Liver (tissue), 9 donors: ENCODE measurements around the gene FAM236C. TPM values are rescaled to one million over a fixed set of nuclear protein-coding genes. Genes with fewer than 3 reads are reported as not detected.
"Not testable (repeated sequence)": the region's sequence is repeated elsewhere in the genome, so short reads cannot be mapped to it uniquely, and the experiment has no call there.

Source experiments
- DNase-seq: peaks from one replicate; pipeline ENCODE4 v3.0.0-alpha.2; 2017; ENCODE audit warnings: low spot score
- H3K27ac ChIP-seq, 2 donors: one replicate each; pipeline ENCODE4 v1.7.0; 2013; ENCODE audit warnings: inconsistent platforms in 2 of 2, low read length in 2 of 2, control low read depth in 1 of 2, low read depth in 1 of 2, mild to moderate bottlenecking in 1 of 2
- H3K27me3 ChIP-seq, 4 donors: one replicate each; pipeline versions ENCODE4 v1.6.1 to v1.7.0; 2013; ENCODE audit warnings: low read length in 3 of 4, inconsistent platforms in 1 of 4, mild to moderate bottlenecking in 1 of 4, moderate library complexity in 1 of 4; ENCODE audit not compliant: control insufficient read depth in 4 of 4, insufficient read depth in 4 of 4
- H3K36me3 ChIP-seq, 4 donors: one replicate each; pipeline versions ENCODE4 v1.6.1 to v1.7.0; 2013; ENCODE audit warnings: low read length in 3 of 4, mild to moderate bottlenecking in 3 of 4, low read depth in 1 of 4, moderate library complexity in 1 of 4; ENCODE audit not compliant: control insufficient read depth in 4 of 4, insufficient read depth in 3 of 4
- H3K4me1 ChIP-seq, 4 donors: one replicate each; pipeline versions ENCODE4 v1.6.1 to v1.7.0; 2013; ENCODE audit warnings: low read length in 3 of 4, mild to moderate bottlenecking in 3 of 4, moderate library complexity in 1 of 4; ENCODE audit not compliant: control insufficient read depth in 4 of 4, insufficient read depth in 4 of 4
- H3K4me3 ChIP-seq, 3 donors: one replicate each; pipeline versions ENCODE4 v1.6.1 to v1.7.0; 2013; ENCODE audit warnings: low read length in 3 of 3, control low read depth in 1 of 3, low read depth in 1 of 3, mild to moderate bottlenecking in 1 of 3
- H3K9ac ChIP-seq, 2 donors: one replicate each; pipeline ENCODE4 v1.7.0; 2013; ENCODE audit warnings: low read length in 2 of 2, mild to moderate bottlenecking in 2 of 2, moderate library complexity in 2 of 2, control low read depth in 1 of 2, low read depth in 1 of 2
- H3K9me3 ChIP-seq, 4 donors: one replicate each; pipeline versions ENCODE4 v1.6.1 to v1.7.0; 2013; ENCODE audit warnings: low read length in 3 of 4; ENCODE audit not compliant: control insufficient read depth in 4 of 4
- WGBS: extraction: QIAGEN DNeasy Blood & Tissue Kit; methylation state at CpG from one replicate; pipeline ENCODE4 v1.1.7; 2013; 5-methylcytosine and 5-hydroxymethylcytosine counted together
- polyA plus RNA-seq, 2 donors: library from polyadenylated mRNA; stranded (reverse) in 1 of 2; unstranded in 1 of 2; fragments of 200-250 nt in 1 of 2; fragments of >200 nt in 1 of 2; fragmentation: Nextera tagmentation in 1 of 2; extraction: Ambion mirVana in 1 of 2; gene quantifications; one replicate each; pipeline versions ENCODE4 v1.2.1 to v1.2.3, GENCODE V29; 2013 to 2015
- total RNA-seq, 2 donors: library from RNA; depleted of rRNA; stranded (reverse); fragments of >200 nt; gene quantifications; one replicate each; pipeline ENCODE4 v1.2.3, GENCODE V29; 2014
- donor health status: healthy.
- donor health status: healthy.
- donor health status: healthy.
- donor health status: healthy.
- donor health status: healthy.

FAM236C gene
- total and polyA plus RNA-seq, 4 donors = not detected

DNA sequence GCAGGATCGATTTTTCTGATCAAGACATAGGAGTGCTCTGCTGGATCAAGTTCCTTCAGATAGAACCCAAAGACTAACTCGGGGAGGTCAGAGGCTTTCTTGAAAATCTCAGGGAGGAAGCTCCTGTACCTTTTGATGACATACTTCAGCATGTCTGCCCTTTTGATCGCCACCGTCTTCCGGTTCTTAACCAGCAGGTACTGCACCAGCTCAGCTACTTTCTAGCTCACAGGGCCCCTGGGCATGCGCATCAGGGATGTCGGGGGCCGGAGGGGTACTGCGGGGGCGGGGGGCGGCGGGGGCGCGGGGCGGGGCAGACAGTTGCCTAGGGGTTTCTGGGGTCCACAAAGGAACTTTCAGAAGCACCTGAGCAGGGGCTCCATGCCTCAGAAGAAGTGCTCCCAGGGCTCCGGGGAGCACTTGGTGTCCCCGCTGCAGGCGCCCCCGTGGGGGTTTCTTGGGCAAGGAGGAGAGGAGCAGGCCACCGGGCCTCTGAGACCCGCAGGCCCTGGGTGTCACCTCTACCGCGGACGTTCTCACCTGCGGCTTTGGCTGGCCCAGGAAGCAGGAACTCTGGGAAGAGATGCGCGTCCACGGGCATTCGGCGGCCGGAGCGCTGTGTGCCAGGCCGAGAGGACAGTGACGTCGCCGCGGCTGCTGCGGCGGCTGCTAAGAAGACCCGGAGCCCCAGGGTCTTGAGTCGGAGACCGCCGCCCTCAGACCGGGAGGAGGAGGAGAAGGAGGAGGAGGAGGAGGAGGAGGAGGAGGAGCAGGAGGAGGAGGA lies 30.8 kb downstream of the FAM236C start:
- WGBS = no CpG with 5 or more reads among the region's 44 CpGs
- not testable (repeated sequence) for H3K9me3 ChIP-seq, H3K36me3 ChIP-seq, DNase-seq, H3K4me3 ChIP-seq, H3K27ac ChIP-seq, H3K9ac ChIP-seq, H3K27me3 ChIP-seq, H3K4me1 ChIP-seq

DNA sequence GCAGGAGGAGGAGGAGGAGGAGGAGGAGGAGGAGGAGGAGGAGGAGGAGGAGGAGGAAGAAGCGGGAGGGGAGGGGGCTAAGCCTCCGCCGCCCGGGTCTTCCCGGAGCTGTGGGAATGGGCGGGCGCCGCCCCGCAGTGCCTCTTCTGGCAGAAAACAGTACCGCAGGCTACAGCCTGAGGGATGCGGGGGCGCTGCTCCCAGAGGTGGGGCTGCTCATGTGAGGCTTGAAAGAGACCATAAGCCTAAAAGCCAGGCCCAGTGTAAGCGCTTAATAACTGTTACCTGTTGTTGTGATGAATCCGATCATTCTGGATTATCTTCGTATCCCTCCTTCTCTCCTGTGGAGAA lies 31.4 kb downstream of the FAM236C start, which contains the start of gene DMRTC1:
DMRTC1 (minus strand) TSS at position 19 of the 351 bp plus-strand sequence. CDS start 68,143 bp downstream, outside the sequence.
- H3K9ac ChIP-seq, DNase-seq, H3K9me3 ChIP-seq, H3K36me3 ChIP-seq, H3K27me3 ChIP-seq, H3K27ac ChIP-seq, H3K4me1 ChIP-seq, H3K4me3 ChIP-seq: not testable (repeated sequence)
- WGBS = no CpG with 5 or more reads among the region's 15 CpGs

DNA sequence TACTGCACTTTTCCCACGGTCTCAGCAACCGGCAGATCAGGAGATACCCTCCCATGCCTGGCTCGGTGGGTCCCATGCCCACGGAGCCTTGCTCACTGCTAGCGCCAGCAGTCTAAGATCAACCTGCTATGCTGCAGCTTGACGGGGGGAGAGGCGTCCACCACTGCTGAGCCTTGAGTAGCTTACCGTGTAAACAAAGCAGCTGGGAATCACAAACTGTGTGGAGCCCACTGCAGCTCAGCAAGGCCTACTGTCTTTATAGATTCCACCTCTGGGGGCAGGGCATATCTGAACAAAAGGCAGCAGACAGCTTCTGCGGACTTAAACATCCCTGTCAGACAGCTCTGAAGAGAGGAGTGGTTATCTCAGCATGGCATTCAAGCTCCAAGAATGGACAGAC lies 47.6 kb downstream of the FAM236C start:
- not testable (repeated sequence) for DNase-seq, H3K4me3 ChIP-seq, H3K27me3 ChIP-seq, H3K36me3 ChIP-seq, H3K9ac ChIP-seq, H3K9me3 ChIP-seq, H3K4me1 ChIP-seq, H3K27ac ChIP-seq
- WGBS = no CpG with 5 or more reads among the region's 9 CpGs

Other genes starting within 250 kb of the FAM236C start
- 1 to 10 TPM; 1.7 to 5.5 TPM for gene PHKA1, start 198.3 kb upstream of the FAM236C start, total RNA-seq
- gene PHKA1, start 198.3 kb upstream of the FAM236C start, polyA plus RNA-seq = 1 to 10 TPM in 1 of 2 donors, under 1 TPM in 1; 0.57 to 1.1 TPM
- under 1 TPM in 1 of 2 donors, not detected in 1; 0.19 TPM for gene DMRTC1B, start 135.7 kb upstream of the FAM236C start, total RNA-seq
- gene DMRTC1B, start 135.7 kb upstream of the FAM236C start, polyA plus RNA-seq = not detected
- gene FAM236B, start 130.0 kb upstream of the FAM236C start, total RNA-seq = not detected
- not detected for gene FAM236B, start 130.0 kb upstream of the FAM236C start, polyA plus RNA-seq
- gene FAM236D, start 104.4 kb upstream of the FAM236C start, total RNA-seq = not detected
- gene FAM236D, start 104.4 kb upstream of the FAM236C start, polyA plus RNA-seq = not detected
- not detected for gene FAM236A, start 25.6 kb downstream of the FAM236C start, total RNA-seq
- not detected for gene FAM236A, start 25.6 kb downstream of the FAM236C start, polyA plus RNA-seq
- not detected for gene DMRTC1, start 31.2 kb downstream of the FAM236C start, total RNA-seq
- not detected for gene DMRTC1, start 31.2 kb downstream of the FAM236C start, polyA plus RNA-seq
- gene PABPC1L2B, start 90.3 kb downstream of the FAM236C start, total RNA-seq = not detected
- gene PABPC1L2B, start 90.3 kb downstream of the FAM236C start, polyA plus RNA-seq = not detected
- not detected for gene PABPC1L2A, start 166.9 kb downstream of the FAM236C start, total RNA-seq
- gene PABPC1L2A, start 166.9 kb downstream of the FAM236C start, polyA plus RNA-seq = not detected